GM18867 (cell line): ENCODE measurements around the gene PHRF1.
"Not testable (repeated sequence)": the region's sequence is repeated elsewhere in the genome, so short reads cannot be mapped to it uniquely, and the experiment has no call there.

Experiments used
- ATAC-seq: cut with Tn5 transposase; IDR thresholded peaks from one replicate; pipeline ENCODE4 v1.9.1; 2021; ENCODE audit warnings: mild to moderate bottlenecking, moderate library complexity; ENCODE audit not compliant: unreplicated experiment

The PHRF1 gene

GRCh38 chr11:650482-650881 is 74.2 kb downstream of the PHRF1 start:
- no peak for ATAC-seq

- ATAC-seq, result not testable (repeated sequence)
Measured at GRCh38 chr11:653136-653535, 76.9 kb downstream of the PHRF1 start.

- ATAC-seq, result no peak
Measured at GRCh38 chr11:653837-654236, 77.6 kb downstream of the PHRF1 start.

- not testable (repeated sequence) for ATAC-seq
Measured at GRCh38 chr11:654444-654843, 78.2 kb downstream of the PHRF1 start.

GRCh38 chr11:655036-655726 is 78.9 kb downstream of the PHRF1 start:
- no peak for ATAC-seq

GRCh38 chr11:656426-656825 is 80.2 kb downstream of the PHRF1 start:
- ATAC-seq, result no peak

- ATAC-seq, result no peak
Measured at GRCh38 chr11:656866-657265, 80.6 kb downstream of the PHRF1 start.

GRCh38 chr11:657691-658126 is 81.4 kb downstream of the PHRF1 start:
- no peak for ATAC-seq

- no peak for ATAC-seq
Measured at GRCh38 chr11:659532-660085, 83.3 kb downstream of the PHRF1 start.

- ATAC-seq, result no peak
Measured at GRCh38 chr11:660281-660680, 84.0 kb downstream of the PHRF1 start.

GRCh38 chr11:660681-661444 is 84.6 kb downstream of the PHRF1 start:
- ATAC-seq, result no peak
